GM12878 (cell line): ENCODE data around the gene FSTL4. TPM values are rescaled to one million over a fixed set of nuclear protein-coding genes. Genes with fewer than 3 reads are reported as not detected.

ENCODE experiments used
- ATAC-seq: fragments of 200-7000 bp; cut with Tn5 transposase; 3 replicates; pipeline ENCODE4 v1.9.1; 2020; ENCODE audit warnings: mild to moderate bottlenecking, moderate library complexity
- BruUV-seq: library from RNA; stranded (reverse); fragments of 400-500 nt; replicated peaks from 2 replicates; lab custom pipeline; 2021; lab: Mats Ljungman, UMichigan
- CTCF ChIA-PET: fragments of 300-600 bp; sonication (Branson Sonifier 250); formaldehyde crosslinking; extraction: SDS; loops from one replicate; lab custom pipeline; 2021; ENCODE audit warnings: inconsistent platforms; lab: Yijun Ruan, JAX
- POLR2A ChIA-PET: fragments of 350-600 bp; formaldehyde crosslinking; extraction: SDS; loops from one replicate; lab custom pipeline; 2021; ENCODE audit warnings: inconsistent platforms; lab: Charles Lee
- RAD21 ChIA-PET: fragments of 300-600 bp; sonication (Branson Sonifier 250); formaldehyde crosslinking; loops from one replicate; lab custom pipeline; 2023; ENCODE audit warnings: antibody characterized with exemption; ENCODE audit not compliant: unreplicated experiment; lab: Charles Lee
- SMC1A ChIA-PET: fragments of 300-600 bp; sonication (Branson Sonifier 250); formaldehyde crosslinking; loops from one replicate; lab custom pipeline; 2023; ENCODE audit not compliant: unreplicated experiment, uncharacterized antibody; lab: Charles Lee
- DNase-seq: peaks from one replicate; pipeline ENCODE4 v3.0.0-alpha.2; 2011; ENCODE audit warnings: low read depth, low spot score
- FAIRE-seq: peaks from 3 replicates; lab custom pipeline; 2011; peaks lifted over from hg19 to GRCh38; lab: Jason Lieb, UNC
- H2AFZ ChIP-seq: 2 replicates; pipeline ENCODE4 v1.6.0; 2011; ENCODE audit warnings: low read depth, low read length, control low read depth; ENCODE audit not compliant: control insufficient read depth
- H3K27ac ChIP-seq: 2 replicates; pipeline ENCODE4 v1.5.1; 2011; ENCODE audit warnings: control low read depth; ENCODE audit not compliant: control insufficient read depth, insufficient read depth
- H3K27me3 ChIP-seq, 2 experiments: replicated peaks in 1 of 2; 2 replicates each; pipeline versions ENCODE4 v1.6.0 to v1.6.1; 2011; ENCODE audit warnings: low read length in 1 of 2; ENCODE audit not compliant: control insufficient read depth in 2 of 2, insufficient read depth in 2 of 2
- H3K36me3 ChIP-seq, 2 experiments: 2 replicates each; pipeline ENCODE4 v1.5.1; 2011; ENCODE audit warnings: low read length in 1 of 2; ENCODE audit not compliant: control insufficient read depth in 2 of 2, insufficient read depth in 2 of 2
- H3K4me1 ChIP-seq: 2 replicates; pipeline ENCODE4 v1.6.1; 2011; ENCODE audit warnings: mild to moderate bottlenecking, low read length, moderate library complexity, mixed read lengths; ENCODE audit not compliant: control insufficient read depth, insufficient read depth
- H3K4me2 ChIP-seq: 2 replicates; pipeline ENCODE4 v1.6.0; 2011; ENCODE audit warnings: control low read depth; ENCODE audit not compliant: control insufficient read depth, insufficient read depth
- H3K4me3 ChIP-seq: fragments of 200-600 bp; sonication (generic); 2 replicates; pipeline ENCODE4 v1.5.1; 2016
- H3K79me2 ChIP-seq: 2 replicates; pipeline ENCODE4 v1.6.0; 2011; ENCODE audit warnings: low read length; ENCODE audit not compliant: control insufficient read depth, insufficient read depth
- H3K9ac ChIP-seq: 2 replicates; pipeline ENCODE4 v1.8.0; 2011; ENCODE audit warnings: low read length, control low read depth, mixed read lengths; ENCODE audit not compliant: control insufficient read depth, insufficient read depth
- H3K9me3 ChIP-seq: replicated peaks from 3 replicates; pipeline ENCODE4 v1.5.1; 2011; ENCODE audit warnings: mild to moderate bottlenecking, low read length; ENCODE audit not compliant: control insufficient read depth, insufficient read depth
- H4K20me1 ChIP-seq: 2 replicates; pipeline ENCODE4 v1.6.0; 2011; ENCODE audit not compliant: control insufficient read depth, insufficient read depth
- BACH1 ChIP-seq: fragments of 450-650 bp; IDR thresholded peaks from 2 replicates; pipeline ENCODE4 v1.6.1; 2017; ENCODE audit warnings: mild to moderate bottlenecking, borderline replicate concordance
- CBX3 ChIP-seq: fragments of 200-600 bp; sonication (generic); IDR thresholded peaks from 2 replicates; pipeline ENCODE4 v1.6.1; 2016; ENCODE audit warnings: low read depth, borderline replicate concordance
- IKZF1 ChIP-seq: fragments of 450-650 bp; conservative IDR thresholded peaks from 2 replicates; pipeline ENCODE4 v1.6.1; 2017; ENCODE audit warnings: antibody characterized with exemption, mild to moderate bottlenecking
- MEF2A ChIP-seq: IDR thresholded peaks from 2 replicates; pipeline ENCODE4 v1.6.1; 2011; ENCODE audit warnings: low read depth, mild to moderate bottlenecking, low read length, moderate library complexity; ENCODE audit not compliant: insufficient read depth
- MYC ChIP-seq: IDR thresholded peaks from 2 replicates; pipeline ENCODE4 v1.6.1; 2011; ENCODE audit warnings: mild to moderate bottlenecking, low read length, moderate library complexity, inconsistent platforms; ENCODE audit not compliant: insufficient read depth, insufficient replicate concordance, insufficient read length, severe bottlenecking
- NR2C1 ChIP-seq: fragments of 450-650 bp; IDR thresholded peaks from 2 replicates; pipeline ENCODE4 v1.6.1; 2017; ENCODE audit warnings: antibody characterized with exemption, mild to moderate bottlenecking, moderate library complexity
- SMAD5 ChIP-seq: IDR thresholded peaks from 2 replicates; pipeline ENCODE4 v1.6.1; 2016; ENCODE audit warnings: antibody characterized with exemption, low read depth
- USF1 ChIP-seq: IDR thresholded peaks from 2 replicates; pipeline ENCODE4 v1.6.1; 2011; ENCODE audit warnings: borderline replicate concordance, low read depth, mild to moderate bottlenecking, moderate library complexity, mixed read lengths, low read length; ENCODE audit not compliant: insufficient read depth; ENCODE audit errors: extremely low read length
- YY1 ChIP-seq: IDR thresholded peaks from 2 replicates; pipeline ENCODE4 v1.6.1; 2011; ENCODE audit warnings: low read depth, mild to moderate bottlenecking, low read length
- WGBS: methylation state at CpG from one replicate; pipeline ENCODE4 v1.1.6; 2016; ENCODE audit warnings: low lambda C conversion rate; ENCODE audit not compliant: insufficient replicate concordance, insufficient coverage; ENCODE audit errors: missing lambda C conversion rate; 5-methylcytosine and 5-hydroxymethylcytosine counted together
- in situ Hi-C: fragments of 300-500 bp; cut with MboI; formaldehyde crosslinking; loops from 9 replicates; pipeline ENCODE4 v1.14.3; 2018; ENCODE audit warnings: mixed read lengths
- intact Hi-C: fragments of 100-400 bp; cut with micrococcal nuclease; formaldehyde crosslinking; loops from one replicate; pipeline ENCODE4 v1.14.2; 2022; ENCODE audit not compliant: unreplicated experiment
- polyA plus RNA-seq, 11 experiments: library from polyadenylated mRNA; depleted of rRNA in 4 of 11; unstranded in 6 of 11; stranded (reverse) in 5 of 11; fragments of >200 nt; fragmentation: Nextera tagmentation in 4 of 11; fragmentation: Illumina TruSeq in 1 of 11; extraction: Ambion mirVana in 4 of 11; extraction: Trizol in 1 of 11; gene quantifications; 1 replicate in 1 of 11; 2 replicates in 10 of 11; pipeline versions ENCODE4 v1.2.1 to v1.2.3, GENCODE V29; 2011 to 2016; ENCODE audit warnings: inconsistent platforms in 2 of 11, missing spikeins in 2 of 11, low read depth in 1 of 11
- total RNA-seq, 4 experiments: library from RNA; depleted of rRNA in 3 of 4; stranded (reverse); fragments of >200 nt in 3 of 4; fragmentation: Illumina TruSeq in 1 of 4; extraction: Trizol in 1 of 4; gene quantifications; 2 replicates each; pipeline versions ENCODE4 v1.2.1 to v1.2.3, GENCODE V29; 2013 to 2021

The FSTL4 gene
- total and polyA plus RNA-seq, 10 of the 15 experiments (the other 5 are each of a cell fraction or from before 2014, with no cell fraction given), result 0.01 to 0.79 (median 0.21) TPM; not detected in 6

- no peaks in the 10 kb centered on the region for H3K79me2 ChIP-seq
- no peak overlapping the region for H2AFZ ChIP-seq
- CTCF ChIA-PET, result interaction anchor here (0.6 to 0.7 kb wide), 2 partner anchors 17 to 133 kb away, joined by 3 read pairs; no protein-coding TSS in a partner anchor
- RAD21 ChIA-PET, result no interaction called here
- intact Hi-C loops, result no loop called here
- SMC1A ChIA-PET, result interaction anchor here (0.6 to 1.6 kb wide), 2 partner anchors 52 to 333 kb away, joined by 3 read pairs; no protein-coding TSS in a partner anchor
- no peaks in the 10 kb centered on the region for H3K36me3 ChIP-seq
- H3K27ac ChIP-seq, result no peak overlapping the region
- no peaks in the 10 kb centered on the region for H4K20me1 ChIP-seq
- POLR2A ChIA-PET, result no interaction called here
- H3K9me3 ChIP-seq, result no peaks in the 10 kb centered on the region
- no peak overlapping the region for H3K4me2 ChIP-seq
- BruUV-seq, result no TSS peak
- ATAC-seq, result no peak
- no peaks in the 10 kb centered on the region; a peak in 1 of 4 replicates for H3K27me3 ChIP-seq
- in situ Hi-C loops, result no loop called here
- WGBS, result 0% methylated on average over 2 of the region's 2 CpGs
- H3K4me3 ChIP-seq, result no peak overlapping the region
- TF ChIP-seq MYC (no peak), MEF2A (no peak), IKZF1 (no peak), BACH1 (no peak), USF1 (no peak), SMAD5 (no peak), YY1 (no peak), CBX3 (no peak), NR2C1 (no peak)
- no peak overlapping the region for H3K9ac ChIP-seq
- FAIRE-seq, result no peak
- H3K4me1 ChIP-seq, result no peaks in the 10 kb centered on the region; the same call in 1 of the 2 replicates
- no peak for DNase-seq
These were observed 77.8 kb downstream of the FSTL4 start for GRCh38 chr5:133534566-133534965.
